Measurements from ENCODE around the gene SMYD1.

Gene SMYD1

GRCh38 chr2:88147145-88147544 is 79.5 kb downstream of the SMYD1 start:
- DNase-seq: no peak

GRCh38 chr2:88148929-88149438 is 81.4 kb downstream of the SMYD1 start:
- DNase-seq: no peak

- no peak for DNase-seq
These were observed 91.9 kb downstream of the SMYD1 start for GRCh38 chr2:88159481-88159880.

- DNase-seq: peak; percentile 53
These were observed 92.4 kb downstream of the SMYD1 start for GRCh38 chr2:88159955-88160415.

- no peak for DNase-seq
These were observed 92.9 kb downstream of the SMYD1 start for GRCh38 chr2:88160517-88160916.

- DNase-seq: no peak
These were observed 94.0 kb downstream of the SMYD1 start for GRCh38 chr2:88161446-88162244.
